ENCODE measurements around the gene LIX1.

DNA sequence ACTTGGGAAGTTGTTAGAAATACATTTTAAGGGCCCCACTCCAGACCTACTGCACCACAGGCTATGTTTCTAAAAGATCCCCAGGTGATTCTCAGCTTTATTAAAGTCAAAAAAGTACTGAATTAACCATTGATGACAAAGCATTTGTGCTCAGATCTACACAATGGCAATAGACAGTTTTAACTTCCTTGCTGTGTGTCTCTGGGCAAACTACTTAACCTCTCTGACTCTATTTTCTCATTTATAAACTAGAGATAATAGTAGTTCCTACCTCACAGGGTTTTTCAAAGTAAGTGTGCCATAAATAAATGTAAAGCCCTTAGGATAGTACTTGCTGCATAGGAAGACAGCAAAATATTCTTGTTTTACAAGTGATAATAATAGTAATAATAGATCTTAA lies 66.3 kb downstream of the LIX1 start:
- TF ChIP-seq, protein P1, sequence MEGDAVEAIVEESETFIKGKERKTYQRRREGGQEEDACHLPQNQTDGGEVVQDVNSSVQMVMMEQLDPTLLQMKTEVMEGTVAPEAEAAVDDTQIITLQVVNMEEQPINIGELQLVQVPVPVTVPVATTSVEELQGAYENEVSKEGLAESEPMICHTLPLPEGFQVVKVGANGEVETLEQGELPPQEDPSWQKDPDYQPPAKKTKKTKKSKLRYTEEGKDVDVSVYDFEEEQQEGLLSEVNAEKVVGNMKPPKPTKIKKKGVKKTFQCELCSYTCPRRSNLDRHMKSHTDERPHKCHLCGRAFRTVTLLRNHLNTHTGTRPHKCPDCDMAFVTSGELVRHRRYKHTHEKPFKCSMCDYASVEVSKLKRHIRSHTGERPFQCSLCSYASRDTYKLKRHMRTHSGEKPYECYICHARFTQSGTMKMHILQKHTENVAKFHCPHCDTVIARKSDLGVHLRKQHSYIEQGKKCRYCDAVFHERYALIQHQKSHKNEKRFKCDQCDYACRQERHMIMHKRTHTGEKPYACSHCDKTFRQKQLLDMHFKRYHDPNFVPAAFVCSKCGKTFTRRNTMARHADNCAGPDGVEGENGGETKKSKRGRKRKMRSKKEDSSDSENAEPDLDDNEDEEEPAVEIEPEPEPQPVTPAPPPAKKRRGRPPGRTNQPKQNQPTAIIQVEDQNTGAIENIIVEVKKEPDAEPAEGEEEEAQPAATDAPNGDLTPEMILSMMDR (IDR thresholded peaks at IDR 0.05; ENCODE audit: low read depth, low read length, missing input control) = no peak
- TF ChIP-seq GABPA (IDR thresholded peaks at IDR 0.05 in 1 of 2, conservative IDR thresholded peaks at IDR 0.05 in 1 of 2) (no peak), TAF1 (conservative IDR thresholded peaks at IDR 0.05) (no peak), RAD21 (IDR thresholded peaks at IDR 0.05) (no peak), SP1 (IDR thresholded peaks at IDR 0.05) (no peak), FOXA1 (IDR thresholded peaks at IDR 0.05) (no peak), YY1 (IDR thresholded peaks at IDR 0.05) (no peak)
- TF ChIP-seq, protein P2, sequence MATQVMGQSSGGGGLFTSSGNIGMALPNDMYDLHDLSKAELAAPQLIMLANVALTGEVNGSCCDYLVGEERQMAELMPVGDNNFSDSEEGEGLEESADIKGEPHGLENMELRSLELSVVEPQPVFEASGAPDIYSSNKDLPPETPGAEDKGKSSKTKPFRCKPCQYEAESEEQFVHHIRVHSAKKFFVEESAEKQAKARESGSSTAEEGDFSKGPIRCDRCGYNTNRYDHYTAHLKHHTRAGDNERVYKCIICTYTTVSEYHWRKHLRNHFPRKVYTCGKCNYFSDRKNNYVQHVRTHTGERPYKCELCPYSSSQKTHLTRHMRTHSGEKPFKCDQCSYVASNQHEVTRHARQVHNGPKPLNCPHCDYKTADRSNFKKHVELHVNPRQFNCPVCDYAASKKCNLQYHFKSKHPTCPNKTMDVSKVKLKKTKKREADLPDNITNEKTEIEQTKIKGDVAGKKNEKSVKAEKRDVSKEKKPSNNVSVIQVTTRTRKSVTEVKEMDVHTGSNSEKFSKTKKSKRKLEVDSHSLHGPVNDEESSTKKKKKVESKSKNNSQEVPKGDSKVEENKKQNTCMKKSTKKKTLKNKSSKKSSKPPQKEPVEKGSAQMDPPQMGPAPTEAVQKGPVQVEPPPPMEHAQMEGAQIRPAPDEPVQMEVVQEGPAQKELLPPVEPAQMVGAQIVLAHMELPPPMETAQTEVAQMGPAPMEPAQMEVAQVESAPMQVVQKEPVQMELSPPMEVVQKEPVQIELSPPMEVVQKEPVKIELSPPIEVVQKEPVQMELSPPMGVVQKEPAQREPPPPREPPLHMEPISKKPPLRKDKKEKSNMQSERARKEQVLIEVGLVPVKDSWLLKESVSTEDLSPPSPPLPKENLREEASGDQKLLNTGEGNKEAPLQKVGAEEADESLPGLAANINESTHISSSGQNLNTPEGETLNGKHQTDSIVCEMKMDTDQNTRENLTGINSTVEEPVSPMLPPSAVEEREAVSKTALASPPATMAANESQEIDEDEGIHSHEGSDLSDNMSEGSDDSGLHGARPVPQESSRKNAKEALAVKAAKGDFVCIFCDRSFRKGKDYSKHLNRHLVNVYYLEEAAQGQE (IDR thresholded peaks at IDR 0.05) = no peak
- TF ChIP-seq, protein P3, sequence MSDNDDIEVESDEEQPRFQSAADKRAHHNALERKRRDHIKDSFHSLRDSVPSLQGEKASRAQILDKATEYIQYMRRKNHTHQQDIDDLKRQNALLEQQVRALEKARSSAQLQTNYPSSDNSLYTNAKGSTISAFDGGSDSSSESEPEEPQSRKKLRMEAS (IDR thresholded peaks at IDR 0.05) = no peak
